ENCODE results near the gene MYD88.
"Not testable (repeated sequence)": the region's sequence is repeated elsewhere in the genome, so short reads cannot be mapped to it uniquely, and the experiment has no call there.

The MYD88 gene

DNA sequence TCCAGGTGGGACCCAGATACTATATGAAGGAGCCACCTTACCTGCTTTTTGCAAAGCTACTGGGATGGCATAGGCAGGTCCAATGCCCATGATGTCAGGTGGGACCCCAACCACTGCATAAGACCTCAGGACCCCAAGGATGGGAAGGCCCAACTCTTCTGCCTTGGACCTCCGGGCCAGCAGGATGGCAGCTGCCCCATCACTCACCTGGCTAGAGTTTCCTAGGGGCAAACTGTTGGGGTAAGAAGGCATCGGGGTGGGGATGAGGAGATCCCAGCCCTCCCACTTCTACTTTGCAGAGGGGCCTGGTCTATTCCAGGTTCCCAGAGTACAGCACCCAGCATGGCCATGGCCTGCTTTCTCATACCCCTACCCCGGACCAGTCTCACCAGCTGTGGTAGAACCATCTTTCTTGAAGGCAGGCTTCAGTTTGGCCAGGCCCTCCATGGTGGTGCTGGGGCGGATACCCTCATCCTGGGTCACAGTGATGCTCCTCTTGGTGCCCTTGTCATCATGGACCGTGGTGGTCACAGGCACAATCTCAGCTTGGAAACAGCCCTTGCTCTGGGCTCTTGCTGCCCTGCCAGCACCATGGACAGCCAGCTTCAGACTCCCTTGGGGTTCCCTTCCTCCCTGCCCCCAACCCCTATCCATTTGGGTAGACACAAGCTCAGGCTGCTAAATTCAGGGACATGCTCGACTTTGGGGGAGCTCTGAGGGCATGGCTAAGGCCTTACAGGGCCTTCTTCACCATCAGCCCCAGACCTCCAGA is 12.2 kb upstream of the MYD88 start:
- no peak for DNase-seq (ENCODE audit: low read depth, low spot score)

DNA sequence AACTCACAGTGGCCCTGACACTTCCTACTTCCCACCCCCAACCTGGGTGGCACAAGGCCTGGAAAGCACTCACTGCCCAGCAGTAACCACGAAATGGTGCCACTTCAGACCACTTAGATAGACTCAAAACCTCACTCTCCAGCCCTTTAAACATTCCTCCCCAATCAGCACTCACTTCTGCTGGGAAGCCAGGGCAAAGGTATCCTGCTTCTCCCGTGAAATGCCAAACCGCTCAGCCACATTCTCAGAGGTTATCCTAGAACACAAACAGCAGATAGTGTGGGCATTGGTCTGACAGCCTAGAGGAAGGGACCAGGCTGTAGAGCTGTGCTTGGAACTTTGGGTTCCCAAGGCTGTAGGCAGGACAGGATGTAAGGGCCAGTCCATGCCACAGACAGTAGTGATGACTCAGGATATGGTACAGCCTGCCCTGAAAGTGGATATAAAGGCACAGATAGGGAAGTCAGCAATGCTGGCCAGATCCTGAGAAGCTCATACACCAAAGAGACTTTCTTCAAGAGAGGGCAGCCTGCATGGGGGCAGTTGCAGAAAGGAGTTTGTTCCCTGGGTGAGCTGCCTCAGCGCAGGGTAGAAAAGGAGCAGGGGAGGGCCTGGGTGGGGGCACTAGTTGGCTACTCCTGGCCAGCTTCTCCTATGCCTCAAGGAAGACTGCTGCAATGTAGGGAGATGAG is 10.7 kb upstream of the MYD88 start:
- no peak for DNase-seq (ENCODE audit: low read depth, low spot score)

DNA sequence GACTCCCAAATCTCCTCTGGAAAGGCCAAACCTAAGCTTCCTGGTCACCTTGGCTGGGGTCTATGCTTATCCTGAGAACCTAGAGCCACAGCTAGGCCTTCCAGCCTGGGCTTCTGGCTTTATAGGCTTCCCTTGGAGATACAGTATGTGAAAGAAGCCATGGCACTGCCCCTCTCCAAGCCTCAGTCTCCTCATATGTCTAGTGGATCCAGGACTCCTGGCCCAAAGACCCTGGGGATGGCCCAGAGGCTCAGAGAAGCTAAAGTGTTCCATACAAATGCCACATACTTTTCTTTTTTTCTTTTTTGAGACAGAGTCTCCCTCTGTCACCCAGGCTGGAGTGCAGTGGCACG is 10.2 kb upstream of the MYD88 start:
- DNase-seq (ENCODE audit: low read depth, low spot score): no peak

DNA sequence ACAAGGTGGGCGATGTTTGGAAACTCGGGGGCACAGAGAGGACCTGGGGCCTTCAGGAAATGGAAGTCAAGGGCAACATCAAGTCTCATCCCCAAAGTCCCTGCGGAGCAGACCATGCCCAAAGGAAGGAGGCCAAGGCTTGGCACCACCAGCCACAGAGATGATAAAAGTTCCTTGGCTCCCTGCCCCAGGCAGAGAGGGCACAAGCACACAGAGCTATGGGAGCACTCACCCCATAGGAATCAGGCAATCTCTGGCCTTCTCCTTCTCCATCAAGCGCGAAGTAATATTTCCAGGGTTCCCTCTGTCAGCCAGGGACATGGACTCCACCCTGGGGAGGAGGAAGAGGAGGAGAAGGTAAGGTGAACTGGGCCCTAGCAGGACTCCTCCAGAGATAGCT is 9.4 kb upstream of the MYD88 start:
- no peak for DNase-seq (ENCODE audit: low read depth, low spot score)

DNA sequence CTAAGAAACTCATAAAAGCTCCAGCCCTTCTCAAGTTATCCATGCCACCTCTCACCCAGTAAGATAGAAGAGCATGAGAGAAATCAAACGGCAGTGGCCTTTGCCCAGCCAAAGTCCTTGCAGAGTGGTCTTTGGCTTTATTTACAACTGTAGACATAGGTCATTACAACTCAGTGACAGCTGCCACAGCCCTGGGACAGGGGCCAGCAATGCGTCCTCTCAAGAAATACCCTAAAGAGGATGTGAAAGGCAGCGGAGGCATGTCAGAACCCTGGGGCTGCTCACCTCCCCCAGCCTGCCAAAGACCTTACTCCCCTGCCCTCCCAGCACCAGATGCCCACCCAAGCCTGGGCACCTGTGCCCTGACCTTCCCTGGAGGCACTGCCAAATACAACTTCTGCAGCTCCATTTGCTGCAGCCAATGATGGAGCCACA is 7.8 kb upstream of the MYD88 start:
- no peak for DNase-seq (ENCODE audit: low read depth, low spot score)

DNA sequence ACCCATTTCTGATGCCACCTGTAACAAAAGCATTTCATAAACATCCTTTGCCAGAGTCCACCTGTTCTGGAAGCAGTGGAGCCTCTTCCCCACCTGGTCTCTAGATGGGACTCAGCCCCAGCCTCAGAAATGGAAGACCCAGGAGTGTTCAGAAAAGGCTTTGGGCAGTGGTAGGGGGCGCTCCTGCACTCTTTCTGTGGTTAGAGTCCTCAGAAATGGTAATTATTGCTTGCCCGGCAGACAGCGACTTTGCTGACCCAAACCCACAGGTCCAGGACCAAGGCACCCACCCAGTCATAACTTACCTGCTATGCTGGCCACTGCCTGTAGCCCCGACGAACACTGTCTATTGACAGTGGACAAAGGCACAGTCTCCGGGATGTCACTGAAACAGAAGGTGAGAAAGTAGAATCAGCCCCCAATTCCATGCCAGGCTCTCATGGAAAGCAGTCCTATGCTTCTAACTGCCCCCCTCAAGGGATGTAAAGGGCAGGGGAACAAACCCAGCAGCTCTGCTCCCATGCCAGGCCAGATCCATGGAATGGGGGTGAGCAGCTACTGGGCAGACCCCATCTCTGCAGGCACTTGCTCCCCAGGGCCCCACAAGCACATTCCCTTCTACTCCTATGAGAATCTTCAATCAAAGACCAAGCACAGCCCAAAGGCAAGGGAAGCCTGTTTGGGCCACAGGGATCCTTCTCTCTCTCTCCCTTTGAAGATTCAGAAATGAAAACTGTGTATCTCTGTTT is 6.7 kb upstream of the MYD88 start:
- peak; percentile 50 for DNase-seq (ENCODE audit: low read depth, low spot score)

DNA sequence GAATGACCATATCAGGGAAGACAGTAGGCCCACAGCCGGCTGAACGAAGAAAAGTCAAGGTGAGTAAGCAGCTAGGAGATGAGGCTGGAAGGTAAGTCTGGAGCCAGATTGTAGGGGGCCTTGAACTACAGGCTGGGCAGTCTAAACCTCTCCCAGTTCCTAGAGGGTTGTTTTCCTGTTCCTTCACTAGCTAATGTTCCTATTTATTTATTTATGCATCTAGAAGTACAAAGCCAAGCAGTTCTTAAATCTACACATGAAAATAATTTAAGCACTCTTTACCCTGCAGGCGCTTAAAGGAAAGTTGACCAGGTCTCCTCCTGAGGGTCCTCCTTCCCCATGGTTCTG is 5.3 kb upstream of the MYD88 start:
- no peak for DNase-seq (ENCODE audit: low read depth, low spot score)

DNA sequence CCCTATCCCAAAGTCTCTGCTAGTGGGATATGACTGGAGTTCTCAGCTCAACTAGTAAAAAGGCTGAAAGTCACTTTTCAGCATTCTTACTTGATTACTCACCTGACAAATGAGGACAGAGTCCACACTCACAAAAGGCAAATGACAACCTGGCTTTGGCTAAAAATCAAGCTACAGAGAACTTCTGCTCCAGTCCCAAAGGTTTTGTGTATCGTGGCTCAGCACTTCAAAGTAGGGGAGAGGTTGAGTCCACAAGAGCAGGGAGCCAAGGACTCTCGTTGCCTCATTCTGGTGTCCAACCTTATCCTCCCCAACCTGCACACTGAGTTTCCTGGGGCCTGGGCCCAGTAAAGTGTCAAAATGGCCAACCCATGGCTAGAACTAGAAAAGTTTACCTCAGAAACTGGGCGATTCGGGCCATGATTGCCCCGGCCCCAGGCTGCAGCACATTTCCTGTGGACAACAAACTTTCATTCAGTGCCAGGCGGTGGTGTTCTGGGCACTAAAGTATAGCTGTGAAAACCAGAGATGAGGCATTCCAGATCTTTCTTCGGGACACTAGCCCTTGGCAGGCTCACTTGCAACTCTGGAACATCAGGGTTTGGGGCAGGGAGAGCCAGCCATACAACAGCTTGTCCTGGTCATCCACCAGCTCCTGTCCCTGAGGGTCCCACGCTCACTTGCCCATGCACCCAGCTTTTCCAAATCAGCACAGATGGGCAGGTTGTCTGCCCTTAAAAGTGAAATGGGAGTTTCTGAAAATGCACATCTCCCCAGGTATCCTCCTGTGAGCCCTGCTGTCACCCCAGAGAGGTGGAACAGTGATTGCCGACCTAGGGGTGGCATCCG is 4.7 kb upstream of the MYD88 start:
- no peak for DNase-seq (ENCODE audit: low read depth, low spot score)

DNA sequence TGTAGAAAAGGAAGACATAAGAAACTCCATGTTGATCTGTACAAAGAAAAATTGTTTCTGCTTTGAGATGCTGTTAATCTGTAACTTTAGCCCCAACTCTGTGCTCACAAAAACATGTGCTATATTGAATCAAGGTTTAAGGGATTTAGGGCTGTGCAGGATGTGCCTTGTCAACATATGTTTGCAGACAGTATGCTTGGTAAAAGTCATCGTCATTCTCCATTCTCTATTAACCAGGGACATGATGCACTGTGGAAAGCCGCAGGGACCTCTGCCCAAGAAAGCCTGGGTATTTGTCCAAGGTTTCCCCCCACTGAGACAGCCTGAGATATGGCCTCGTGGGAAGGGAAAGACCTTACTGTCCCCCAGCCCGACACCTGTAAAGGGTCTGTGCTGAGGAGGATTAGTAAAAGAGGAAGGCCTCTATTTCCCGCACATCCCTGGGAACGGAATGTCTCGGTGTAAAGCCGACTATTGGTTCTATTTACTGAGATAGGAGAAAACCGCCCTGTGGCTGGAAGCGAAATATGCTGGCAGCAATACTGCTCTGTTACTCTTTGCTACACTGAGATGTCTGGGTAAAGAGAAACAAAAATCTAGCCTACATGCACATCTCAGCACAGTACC is 3.8 kb upstream of the MYD88 start:
- not testable (repeated sequence) for DNase-seq (ENCODE audit: low read depth, low spot score)

DNA sequence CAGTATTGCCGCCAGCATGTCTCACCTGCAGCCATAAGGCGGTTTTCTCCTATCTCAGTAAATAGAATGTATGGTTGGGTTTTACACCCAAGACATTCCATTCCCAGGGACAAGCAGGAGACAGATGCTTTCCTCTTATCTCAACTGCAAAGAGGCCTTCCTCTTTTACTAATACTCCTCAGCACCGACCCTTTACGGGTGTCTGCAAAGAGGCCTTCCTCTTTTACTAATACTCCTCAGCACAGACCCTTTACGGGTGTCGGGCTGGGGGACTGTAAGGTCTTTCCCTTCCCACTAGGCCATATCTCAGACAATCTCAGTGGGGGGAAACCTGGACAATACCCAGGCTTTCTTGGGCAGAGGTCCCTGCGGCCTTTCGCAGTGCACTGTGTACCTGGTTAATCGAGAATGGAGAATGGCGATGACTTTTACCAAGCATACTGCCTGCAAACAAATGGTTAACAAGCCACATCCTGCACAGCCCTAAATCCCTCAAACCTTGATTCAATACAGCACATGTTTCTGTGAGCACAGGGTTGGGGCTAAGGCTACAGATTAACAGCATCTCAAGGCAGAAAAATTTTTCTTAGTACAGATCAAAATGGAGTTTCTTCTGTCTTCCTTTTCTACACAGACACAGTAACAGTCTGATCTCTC is 2.7 kb upstream of the MYD88 start:
- DNase-seq (ENCODE audit: low read depth, low spot score): not testable (repeated sequence)

DNA sequence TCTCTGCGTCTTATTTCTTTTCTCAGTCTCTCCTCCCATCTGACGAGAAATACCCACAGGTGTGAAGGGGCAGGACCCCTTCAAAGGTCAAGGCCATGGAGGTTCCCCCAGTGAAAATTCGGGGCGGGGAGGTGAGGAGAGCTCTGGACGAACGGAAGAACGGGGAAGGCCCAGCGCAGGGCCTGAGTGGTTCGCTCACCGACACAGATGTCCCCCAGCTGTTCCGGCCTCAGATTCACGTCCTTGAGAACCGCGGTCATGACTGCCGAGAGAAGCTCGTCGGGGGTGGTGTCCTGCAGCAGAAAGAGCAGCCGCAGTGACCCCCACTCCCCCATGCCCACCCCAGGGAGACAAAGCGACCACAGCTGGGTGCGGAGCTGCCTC is 2.1 kb upstream of the MYD88 start:
- DNase-seq (ENCODE audit: low read depth, low spot score): peak; percentile 48

DNA sequence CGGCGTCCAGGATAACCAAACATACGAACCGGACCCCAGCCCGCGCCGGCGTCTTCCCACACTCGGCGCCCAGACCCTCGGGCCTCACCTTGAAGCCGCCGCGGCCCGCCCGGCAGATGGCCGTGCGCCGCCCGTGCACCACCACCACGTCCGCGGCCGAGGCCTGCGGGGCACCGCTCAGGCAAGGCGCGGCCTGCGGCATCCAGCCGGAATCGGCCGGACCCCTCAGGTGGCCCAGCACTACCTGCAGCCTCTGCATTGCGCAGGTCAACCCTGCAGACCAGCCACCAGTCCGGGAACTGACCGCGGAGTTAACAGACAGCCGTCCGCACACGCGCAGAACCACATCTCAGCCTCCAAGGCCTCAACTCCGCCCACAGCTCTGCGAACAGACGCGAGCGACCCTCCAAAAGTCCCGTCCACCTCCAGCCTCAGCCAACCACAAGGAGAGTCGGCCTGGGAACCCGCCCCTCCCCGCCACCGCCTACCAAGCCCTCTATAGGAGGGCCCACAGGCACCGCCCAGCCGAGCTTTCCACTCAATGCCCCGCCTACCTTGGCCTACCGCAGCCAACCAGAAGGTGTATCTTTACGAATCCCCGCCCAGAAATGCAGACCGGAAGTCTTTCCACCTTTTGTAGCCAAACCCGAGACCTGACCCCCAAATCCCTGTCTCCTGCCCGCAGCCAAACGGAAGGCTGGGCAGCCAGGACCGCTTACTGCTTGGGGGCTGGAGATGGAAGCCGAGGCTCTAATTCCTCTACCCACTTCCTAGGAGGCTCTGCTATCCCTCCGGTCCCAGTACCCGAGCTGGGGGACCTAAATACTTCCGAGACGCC is 1.5 kb upstream of the MYD88 start, which contains the start of gene ACAA1:
Gene ACAA1, minus strand, starts transcription at position 351 of the 838 bp plus-strand sequence. Its CDS starts 92 bp downstream, at position 259.
- peak; percentile 100 for DNase-seq (ENCODE audit: low read depth, low spot score)

DNA sequence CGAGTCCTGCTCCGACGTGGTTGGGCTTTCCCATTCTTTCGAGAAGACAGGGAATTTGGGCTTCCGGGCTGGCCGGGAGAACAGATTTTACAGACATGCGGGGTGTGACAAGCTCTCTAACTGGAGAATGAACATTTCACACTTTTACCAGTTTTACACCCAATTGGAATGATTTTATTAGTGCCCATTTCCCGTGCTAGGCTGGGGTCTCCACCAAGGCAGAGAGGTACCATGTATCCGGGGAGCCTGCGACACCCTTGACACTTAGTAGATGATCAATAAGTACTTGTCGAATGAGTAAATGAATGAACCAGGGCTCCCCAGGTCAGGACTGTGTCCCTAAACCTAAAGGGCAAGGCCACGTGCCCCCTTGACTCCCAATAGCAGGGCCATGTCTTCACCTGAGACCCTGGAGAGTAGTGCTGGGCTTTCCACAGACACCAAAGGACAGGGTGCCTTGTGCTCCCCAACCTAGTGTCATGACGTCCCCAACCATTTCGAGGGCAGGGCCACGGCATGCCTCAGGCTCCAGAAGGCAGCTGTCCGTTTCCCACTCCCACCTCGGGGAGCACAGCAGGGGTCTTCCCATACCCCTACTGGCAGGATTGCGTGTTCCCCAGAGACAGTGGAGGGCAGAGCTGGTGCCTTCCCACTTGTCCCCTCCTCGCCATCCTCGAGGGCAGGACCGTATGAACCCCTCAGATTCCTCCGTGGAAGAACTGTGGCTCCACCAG is 679 bp upstream of the MYD88 start:
- DNase-seq (ENCODE audit: low read depth, low spot score): no peak

DNA sequence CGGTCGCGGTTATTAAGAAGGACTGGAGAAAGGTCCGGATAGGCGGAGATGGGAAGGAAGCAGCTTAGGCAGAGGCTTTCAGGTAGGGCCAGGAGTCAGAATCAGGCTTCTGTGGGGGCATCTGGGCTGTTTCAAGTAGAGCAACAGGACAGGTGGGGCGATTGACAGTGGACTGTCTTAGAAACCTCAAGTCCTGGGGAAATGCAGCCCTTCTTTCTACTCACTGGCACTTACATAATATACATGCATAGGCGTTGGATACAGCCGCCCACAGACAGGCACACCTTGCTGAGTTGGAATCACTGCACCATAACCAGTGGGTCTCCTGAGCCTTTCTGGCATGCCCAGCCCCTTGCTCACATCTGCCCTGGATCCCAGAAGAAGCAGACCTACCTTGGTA is 730 bp downstream of the MYD88 start:
- DNase-seq (ENCODE audit: low read depth, low spot score): no peak

DNA sequence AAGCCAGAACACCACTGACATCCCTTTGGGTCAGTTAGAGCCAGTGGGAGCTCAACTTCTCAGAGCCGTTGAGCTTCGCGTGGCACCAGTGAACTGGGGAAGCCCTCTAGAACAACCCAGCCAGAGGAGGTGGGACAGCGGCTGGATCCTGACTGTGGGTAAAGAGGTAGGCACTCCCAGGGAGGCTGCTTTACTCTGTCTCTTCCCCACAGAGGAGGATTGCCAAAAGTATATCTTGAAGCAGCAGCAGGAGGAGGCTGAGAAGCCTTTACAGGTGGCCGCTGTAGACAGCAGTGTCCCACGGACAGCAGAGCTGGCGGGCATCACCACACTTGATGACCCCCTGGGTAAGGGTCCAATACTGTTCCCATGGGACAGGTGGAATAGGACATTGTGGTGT is 1.2 kb downstream of the MYD88 start:
- DNase-seq (ENCODE audit: low read depth, low spot score): no peak

DNA sequence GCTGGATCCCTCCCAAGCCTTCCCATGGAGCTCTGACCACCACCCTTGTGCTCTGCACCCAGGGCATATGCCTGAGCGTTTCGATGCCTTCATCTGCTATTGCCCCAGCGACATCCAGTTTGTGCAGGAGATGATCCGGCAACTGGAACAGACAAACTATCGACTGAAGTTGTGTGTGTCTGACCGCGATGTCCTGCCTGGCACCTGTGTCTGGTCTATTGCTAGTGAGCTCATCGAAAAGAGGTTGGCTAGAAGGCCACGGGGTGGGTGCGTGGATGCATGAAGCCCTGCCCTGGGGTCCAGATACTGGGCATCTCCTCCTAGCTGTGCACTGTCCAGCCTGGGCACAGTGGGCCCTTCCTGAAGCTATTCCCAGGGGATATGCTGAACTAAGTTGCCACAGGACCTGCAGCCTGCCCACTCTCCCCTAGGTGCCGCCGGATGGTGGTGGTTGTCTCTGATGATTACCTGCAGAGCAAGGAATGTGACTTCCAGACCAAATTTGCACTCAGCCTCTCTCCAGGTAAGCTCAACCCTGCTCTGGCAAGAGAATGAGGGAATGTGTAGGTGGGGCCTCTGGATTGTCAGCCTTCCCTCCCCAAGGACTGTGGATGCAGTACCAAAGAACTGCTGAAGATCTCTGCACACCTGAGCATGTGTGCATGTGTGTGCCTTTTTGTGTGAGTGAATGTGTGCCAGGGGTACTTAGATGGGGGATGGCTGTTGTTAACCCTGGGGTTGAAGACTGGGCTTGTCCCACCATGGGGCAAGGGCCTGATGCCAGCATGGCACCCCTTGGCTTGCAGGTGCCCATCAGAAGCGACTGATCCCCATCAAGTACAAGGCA is 2.1 kb downstream of the MYD88 start:
- no peak for DNase-seq (ENCODE audit: low read depth, low spot score)

DNA sequence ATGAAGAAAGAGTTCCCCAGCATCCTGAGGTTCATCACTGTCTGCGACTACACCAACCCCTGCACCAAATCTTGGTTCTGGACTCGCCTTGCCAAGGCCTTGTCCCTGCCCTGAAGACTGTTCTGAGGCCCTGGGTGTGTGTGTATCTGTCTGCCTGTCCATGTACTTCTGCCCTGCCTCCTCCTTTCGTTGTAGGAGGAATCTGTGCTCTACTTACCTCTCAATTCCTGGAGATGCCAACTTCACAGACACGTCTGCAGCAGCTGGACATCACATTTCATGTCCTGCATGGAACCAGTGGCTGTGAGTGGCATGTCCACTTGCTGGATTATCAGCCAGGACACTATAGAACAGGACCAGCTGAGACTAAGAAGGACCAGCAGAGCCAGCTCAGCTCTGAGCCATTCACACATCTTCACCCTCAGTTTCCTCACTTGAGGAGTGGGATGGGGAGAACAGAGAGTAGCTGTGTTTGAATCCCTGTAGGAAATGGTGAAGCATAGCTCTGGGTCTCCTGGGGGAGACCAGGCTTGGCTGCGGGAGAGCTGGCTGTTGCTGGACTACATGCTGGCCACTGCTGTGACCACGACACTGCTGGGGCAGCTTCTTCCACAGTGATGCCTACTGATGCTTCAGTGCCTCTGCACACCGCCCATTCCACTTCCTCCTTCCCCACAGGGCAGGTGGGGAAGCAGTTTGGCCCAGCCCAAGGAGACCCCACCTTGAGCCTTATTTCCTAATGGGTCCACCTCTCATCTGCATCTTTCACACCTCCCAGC is 2.9 kb downstream of the MYD88 start:
- DNase-seq (ENCODE audit: low read depth, low spot score): no peak

DNA sequence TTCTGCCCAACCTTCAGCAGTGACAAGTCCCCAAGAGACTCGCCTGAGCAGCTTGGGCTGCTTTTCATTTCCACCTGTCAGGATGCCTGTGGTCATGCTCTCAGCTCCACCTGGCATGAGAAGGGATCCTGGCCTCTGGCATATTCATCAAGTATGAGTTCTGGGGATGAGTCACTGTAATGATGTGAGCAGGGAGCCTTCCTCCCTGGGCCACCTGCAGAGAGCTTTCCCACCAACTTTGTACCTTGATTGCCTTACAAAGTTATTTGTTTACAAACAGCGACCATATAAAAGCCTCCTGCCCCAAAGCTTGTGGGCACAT is 3.5 kb downstream of the MYD88 start:
- peak; percentile 20 for DNase-seq (ENCODE audit: low read depth, low spot score)

Data from astrocyte of the hippocampus (primary cell).